IMR-90 (cell line): ENCODE measurements around the gene PPARD. TPM values are rescaled to one million over a fixed set of nuclear protein-coding genes. Genes with fewer than 3 reads are reported as not detected.
A peak's percentile ranks its signal among the peaks of the same experiment; 100 is the strongest.

Experiments
- ATAC-seq: fragments of 200-7000 bp; cut with Tn5 transposase; 2 replicates; pipeline ENCODE4 v1.9.1; 2020; ENCODE audit warnings: low read depth, mild to moderate bottlenecking, moderate library complexity
- BruUV-seq: library from RNA; stranded (reverse); fragments of 400-500 nt; replicated peaks from 2 replicates; lab custom pipeline; 2021; lab: Mats Ljungman, UMichigan
- CTCF ChIA-PET: fragments of 300-600 bp; formaldehyde crosslinking; extraction: SDS; loops from one replicate; lab custom pipeline; 2021; ENCODE audit warnings: antibody characterized with exemption; lab: Yijun Ruan, JAX
- POLR2A ChIA-PET: fragments of 300-600 bp; sonication (Branson Sonifier 250); formaldehyde crosslinking; loops from one replicate; lab custom pipeline; 2022; ENCODE audit warnings: antibody characterized with exemption; ENCODE audit not compliant: unreplicated experiment; lab: Charles Lee
- DNase-seq: peaks from one replicate; pipeline ENCODE4 v3.0.0; 2013
- H2AFZ ChIP-seq: replicated peaks from 2 replicates; pipeline ENCODE3; 2013; ENCODE audit warnings: low read length, mild to moderate bottlenecking; ENCODE audit not compliant: poor library complexity
- H2AK5ac ChIP-seq: 2 replicates; pipeline ENCODE4 v1.6.1; 2013; ENCODE audit warnings: low read depth, low read length, inconsistent platforms
- H2AK9ac ChIP-seq: replicated peaks from 2 replicates; pipeline ENCODE3; 2013; ENCODE audit warnings: mild to moderate bottlenecking, low read depth, low read length, moderate library complexity; ENCODE audit not compliant: poor library complexity
- H2BK120ac ChIP-seq: 2 replicates; pipeline ENCODE4 v1.6.1; 2013; ENCODE audit warnings: low read depth, low read length, inconsistent platforms
- H2BK15ac ChIP-seq: 3 replicates; pipeline ENCODE4 v1.6.1; 2013; ENCODE audit warnings: low read depth, low read length, inconsistent platforms
- H2BK20ac ChIP-seq: 2 replicates; pipeline ENCODE4 v1.6.1; 2013; ENCODE audit warnings: low read depth, mild to moderate bottlenecking, inconsistent platforms, low read length, moderate library complexity
- H2BK5ac ChIP-seq: 2 replicates; pipeline ENCODE4 v1.6.1; 2013; ENCODE audit warnings: mild to moderate bottlenecking, low read depth, low read length, inconsistent platforms; ENCODE audit not compliant: poor library complexity, severe bottlenecking
- H3K14ac ChIP-seq: replicated peaks from 2 replicates; pipeline ENCODE4 v1.6.1; 2013; ENCODE audit warnings: low read depth, low read length, inconsistent platforms
- H3K18ac ChIP-seq: 2 replicates; pipeline ENCODE4 v1.6.1; 2013; ENCODE audit warnings: low read depth, low read length, control low read depth
- H3K23ac ChIP-seq: 2 replicates; pipeline ENCODE4 v1.6.1; 2013; ENCODE audit warnings: low read depth, low read length, inconsistent platforms
- H3K27ac ChIP-seq: 2 replicates; pipeline ENCODE4 v1.5.1; 2013; ENCODE audit warnings: mild to moderate bottlenecking, control low read depth, low read length; ENCODE audit not compliant: insufficient read depth
- H3K27me3 ChIP-seq: 2 replicates; pipeline ENCODE4 v1.6.1; 2013; ENCODE audit warnings: low read length; ENCODE audit not compliant: control insufficient read depth, insufficient read depth
- H3K36me3 ChIP-seq: 2 replicates; pipeline ENCODE4 v1.6.1; 2013; ENCODE audit warnings: low read length, mixed read lengths; ENCODE audit not compliant: control insufficient read depth, insufficient read depth
- H3K4ac ChIP-seq: 2 replicates; pipeline ENCODE4 v1.6.1; 2013; ENCODE audit warnings: low read depth, low read length, inconsistent platforms
- H3K4me1 ChIP-seq: 2 replicates; pipeline ENCODE4 v1.6.1; 2013; ENCODE audit warnings: low read length, mixed read lengths; ENCODE audit not compliant: control insufficient read depth, insufficient read depth
- H3K4me2 ChIP-seq: 2 replicates; pipeline ENCODE4 v1.6.1; 2013; ENCODE audit warnings: low read depth, mild to moderate bottlenecking, control low read depth, low read length, moderate library complexity
- H3K4me3 ChIP-seq: 2 replicates; pipeline ENCODE4 v1.5.1; 2013; ENCODE audit warnings: low read depth, mild to moderate bottlenecking, control low read depth, low read length, moderate library complexity; ENCODE audit not compliant: insufficient read depth
- H3K56ac ChIP-seq: 2 replicates; pipeline ENCODE4 v1.6.1; 2013; ENCODE audit warnings: low read length, inconsistent platforms; ENCODE audit not compliant: insufficient read depth; ENCODE audit errors: extremely low read depth
- H3K79me1 ChIP-seq, 2 experiments: 2 replicates each; pipeline ENCODE4 v1.6.1; 2013; ENCODE audit warnings: low read length in 2 of 2, inconsistent platforms in 1 of 2, low read depth in 1 of 2
- H3K9ac ChIP-seq: 2 replicates; pipeline ENCODE4 v1.6.1; 2013; ENCODE audit warnings: low read depth, low read length, control low read depth
- H3K9me1 ChIP-seq: 2 replicates; pipeline ENCODE4 v1.6.1; 2013; ENCODE audit warnings: low read length, inconsistent platforms; ENCODE audit not compliant: insufficient read depth
- H3K9me3 ChIP-seq: 2 replicates; pipeline ENCODE4 v1.6.1; 2013; ENCODE audit warnings: low read length; ENCODE audit not compliant: control insufficient read depth, insufficient read depth
- H4K20me1 ChIP-seq: 2 replicates; pipeline ENCODE4 v1.6.1; 2013; ENCODE audit warnings: low read length, inconsistent platforms; ENCODE audit not compliant: insufficient read depth
- H4K5ac ChIP-seq: 2 replicates; pipeline ENCODE4 v1.6.1; 2013; ENCODE audit warnings: mild to moderate bottlenecking, low read depth, low read length, control low read depth
- H4K8ac ChIP-seq, 2 experiments: 2 replicates each; pipeline ENCODE4 v1.6.1; 2013; ENCODE audit warnings: low read depth in 2 of 2, low read length in 2 of 2, control low read depth in 1 of 2, inconsistent platforms in 1 of 2
- H4K91ac ChIP-seq: 2 replicates; pipeline ENCODE4 v1.6.1; 2013; ENCODE audit warnings: low read depth, low read length, inconsistent platforms; ENCODE audit not compliant: insufficient read depth
- BHLHE40 ChIP-seq: fragments of 150-350 bp; IDR thresholded peaks from 2 replicates; pipeline ENCODE4 v1.6.1; 2016; ENCODE audit warnings: mild to moderate bottlenecking, low read depth, low read length
- CEBPB ChIP-seq: IDR thresholded peaks from 2 replicates; pipeline ENCODE4 v1.6.1; 2012; ENCODE audit warnings: low read depth, low read length, improper control_type of control experiment
- CHD1 ChIP-seq: IDR thresholded peaks from 2 replicates; pipeline ENCODE4 v1.6.1; 2012; ENCODE audit warnings: low read depth, low read length, improper control_type of control experiment
- CTCF ChIP-seq: conservative IDR thresholded peaks from 2 replicates; pipeline ENCODE4 v1.5.1; 2012; ENCODE audit warnings: mild to moderate bottlenecking, low read depth, low read length, improper control_type of control experiment
- ELK1 ChIP-seq: fragments of 150-350 bp; IDR thresholded peaks from 2 replicates; pipeline ENCODE4 v1.6.1; 2016; ENCODE audit warnings: low read depth, mild to moderate bottlenecking, low read length, moderate library complexity, borderline replicate concordance
- FOS ChIP-seq: fragments of 150-350 bp; IDR thresholded peaks from 2 replicates; pipeline ENCODE4 v1.6.1; 2016; ENCODE audit warnings: low read depth, low read length
- MAFK ChIP-seq: IDR thresholded peaks from 2 replicates; pipeline ENCODE4 v1.6.1; 2012; ENCODE audit warnings: low read depth, low read length, improper control_type of control experiment
- MAZ ChIP-seq: IDR thresholded peaks from 2 replicates; pipeline ENCODE4 v1.6.1; 2012; ENCODE audit warnings: low read depth, mild to moderate bottlenecking, low read length, improper control_type of control experiment, moderate library complexity, borderline replicate concordance
- MXI1 ChIP-seq: IDR thresholded peaks from 2 replicates; pipeline ENCODE4 v1.6.1; 2012; ENCODE audit warnings: low read depth, mild to moderate bottlenecking, low read length, moderate library complexity, borderline replicate concordance
- NFE2L2 ChIP-seq: fragments of 150-350 bp; IDR thresholded peaks from 2 replicates; pipeline ENCODE4 v1.6.1; 2016; ENCODE audit warnings: low read depth, mild to moderate bottlenecking, low read length
- RAD21 ChIP-seq: IDR thresholded peaks from 2 replicates; pipeline ENCODE4 v1.6.1; 2012; ENCODE audit warnings: low read length, improper control_type of control experiment
- RFX5 ChIP-seq: IDR thresholded peaks from 2 replicates; pipeline ENCODE4 v1.8.0; 2012; ENCODE audit warnings: low read depth, mild to moderate bottlenecking, low read length, moderate library complexity
- SMC3 ChIP-seq: fragments of 150-350 bp; IDR thresholded peaks from 2 replicates; pipeline ENCODE4 v1.6.1; 2016; ENCODE audit warnings: low read depth, mild to moderate bottlenecking, antibody characterized with exemption, low read length, moderate library complexity
- USF2 ChIP-seq: fragments of 150-350 bp; IDR thresholded peaks from 2 replicates; pipeline ENCODE4 v1.6.1; 2017; ENCODE audit warnings: mild to moderate bottlenecking, antibody characterized with exemption, low read length, low read depth
- WGBS, 2 experiments: methylation state at CpG; one replicate each; pipeline versions ENCODE4 v1.1.5 to v1.1.7; 2013; ENCODE audit warnings: missing lambda C conversion rate in 2 of 2; ENCODE audit not compliant: insufficient read length in 1 of 2; ENCODE audit errors: extremely low coverage in 2 of 2; 5-methylcytosine and 5-hydroxymethylcytosine counted together
- dilution Hi-C: fragments of 300-500 bp; cut with HindIII; formaldehyde crosslinking; loops from one replicate; pipeline ENCODE4 v1.14.3; 2018; ENCODE audit warnings: low sequenced_read_pairs; ENCODE audit not compliant: unreplicated experiment
- in situ Hi-C: fragments of 300-500 bp; cut with MboI; formaldehyde crosslinking; loops from 3 replicates; pipeline ENCODE4 v1.14.3; 2019; ENCODE audit warnings: low sequenced_read_pairs, inconsistent platforms, mixed read lengths
- intact Hi-C: fragments of 100-400 bp; cut with micrococcal nuclease; formaldehyde crosslinking; loops from 2 replicates; pipeline ENCODE4 v1.10.0; 2022
- polyA plus RNA-seq, 3 experiments: library from polyadenylated mRNA; depleted of rRNA; stranded (reverse); fragments of >200 nt; gene quantifications; 2 replicates each; pipeline ENCODE4 v1.2.3, GENCODE V29; 2012; ENCODE audit warnings: low replicate concordance in 1 of 3
- total RNA-seq: library from RNA; depleted of rRNA; stranded (reverse); fragments of >200 nt; gene quantifications from 2 replicates; pipeline ENCODE4 v1.2.3, GENCODE V29; 2012

The PPARD gene
- total and polyA plus RNA-seq, 2 of the 4 experiments (the other 2 are of a cell fraction), result 10.4 to 69.0 TPM

- Histone ChIP-seq H2AK9ac (peak overlapping the region; percentile 85), H4K5ac (no peak overlapping the region), H3K56ac (no peak overlapping the region), H3K4ac (no peak overlapping the region), H3K4me1 (peaks cover 6% of the 10 kb centered on the region), H2BK15ac (no peak overlapping the region), H3K79me1 (peaks cover 9 to 41% of the 10 kb centered on the region in 2 experiments), H4K8ac (no peak overlapping the region), H2BK5ac (no peak overlapping the region), H2AFZ (no peak overlapping the region), H2BK120ac (no peak overlapping the region), H3K4me3 (no peak overlapping the region), H4K20me1 (peaks cover 4% of the 10 kb centered on the region; the same call in 1 of the 2 replicates), H3K9me3 (no peaks in the 10 kb centered on the region), H3K27ac (no peak overlapping the region), H3K23ac (peak overlapping the region; percentile 58; the same call in 1 of the 2 replicates), H2AK5ac (peak overlapping the region; percentile 87; the same call in 1 of the 2 replicates), H3K18ac (no peak overlapping the region), H4K91ac (no peak overlapping the region), H2BK20ac (no peak overlapping the region), H3K9ac (no peak overlapping the region), H3K27me3 (no peaks in the 10 kb centered on the region), H3K4me2 (no peak overlapping the region; the same call in 1 of the 2 replicates), H3K9me1 (peaks cover 4% of the 10 kb centered on the region), H3K36me3 (peaks cover 22% of the 10 kb centered on the region), H3K14ac (no peak overlapping the region)
- ATAC-seq (no peak), DNase-seq (no peak)
- intact Hi-C loops (loop anchor here (5.0 to 10.0 kb wide), 2 partner anchors 157 to 310 kb away; partner anchors contain the start of genes DEF6 and TCP11), dilution Hi-C loops (no loop called here), in situ Hi-C loops (loop anchor here (5.0 kb wide), 1 partner anchor 112 kb away; the partner anchor contains the start of gene PPARD)
- no TSS peak for BruUV-seq
- ChIA-PET POLR2A (no interaction called here), CTCF (interaction anchor here (0.6 to 0.8 kb wide), 2 partner anchors 23 to 113 kb away, joined by 3 to 8 read pairs; no protein-coding TSS in a partner anchor)
- WGBS, 2 experiments, result no CpG with 5 or more reads among the region's 9 CpGs
- TF ChIP-seq BHLHE40, result no peak
- TF ChIP-seq USF2, result no peak
- no peak for TF ChIP-seq NFE2L2
- TF ChIP-seq CTCF, result no peak
- no peak for TF ChIP-seq MAZ
- no peak for TF ChIP-seq MXI1
- TF ChIP-seq MAFK, result no peak
- TF ChIP-seq FOS, result no peak
- no peak for TF ChIP-seq SMC3
- no peak for TF ChIP-seq ELK1
- no peak for TF ChIP-seq CHD1
- TF ChIP-seq RFX5, result no peak
- no peak for TF ChIP-seq CEBPB
- TF ChIP-seq RAD21, result no peak
Measured at GRCh38 chr6:35454391-35455110, 112.2 kb downstream of the PPARD start.
